ENCODE data around the gene FGF10.

The FGF10 gene

DNA sequence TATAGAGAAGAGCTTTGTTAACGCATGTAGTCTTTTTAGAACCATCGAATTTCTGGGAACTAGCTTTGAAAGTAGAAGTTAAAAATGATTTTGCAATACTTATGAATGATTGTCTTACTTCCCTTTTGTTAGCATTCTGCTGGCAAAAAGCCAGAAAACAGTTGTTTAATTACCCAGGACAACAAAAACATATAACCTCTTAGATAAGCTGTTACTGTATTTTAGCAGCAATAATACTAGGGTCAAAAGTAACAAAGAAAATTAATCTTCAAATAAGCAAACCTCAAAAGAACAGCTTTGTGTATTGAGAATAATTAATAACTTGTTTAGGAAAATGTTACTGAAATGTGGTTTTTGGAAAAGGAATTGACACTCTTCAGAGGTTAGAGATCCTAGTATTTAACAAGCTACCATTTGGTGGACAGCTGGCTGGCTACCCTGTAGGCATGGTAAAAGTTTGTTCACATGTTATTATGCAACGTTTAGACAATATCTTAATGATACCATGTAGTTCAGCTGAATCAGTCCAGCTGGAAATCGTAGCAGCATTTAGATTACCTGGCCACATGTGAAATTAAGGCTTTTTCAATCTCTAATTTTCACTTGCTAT, 3.8 kb downstream of the FGF10 start:
- TF ChIP-seq, protein P1, sequence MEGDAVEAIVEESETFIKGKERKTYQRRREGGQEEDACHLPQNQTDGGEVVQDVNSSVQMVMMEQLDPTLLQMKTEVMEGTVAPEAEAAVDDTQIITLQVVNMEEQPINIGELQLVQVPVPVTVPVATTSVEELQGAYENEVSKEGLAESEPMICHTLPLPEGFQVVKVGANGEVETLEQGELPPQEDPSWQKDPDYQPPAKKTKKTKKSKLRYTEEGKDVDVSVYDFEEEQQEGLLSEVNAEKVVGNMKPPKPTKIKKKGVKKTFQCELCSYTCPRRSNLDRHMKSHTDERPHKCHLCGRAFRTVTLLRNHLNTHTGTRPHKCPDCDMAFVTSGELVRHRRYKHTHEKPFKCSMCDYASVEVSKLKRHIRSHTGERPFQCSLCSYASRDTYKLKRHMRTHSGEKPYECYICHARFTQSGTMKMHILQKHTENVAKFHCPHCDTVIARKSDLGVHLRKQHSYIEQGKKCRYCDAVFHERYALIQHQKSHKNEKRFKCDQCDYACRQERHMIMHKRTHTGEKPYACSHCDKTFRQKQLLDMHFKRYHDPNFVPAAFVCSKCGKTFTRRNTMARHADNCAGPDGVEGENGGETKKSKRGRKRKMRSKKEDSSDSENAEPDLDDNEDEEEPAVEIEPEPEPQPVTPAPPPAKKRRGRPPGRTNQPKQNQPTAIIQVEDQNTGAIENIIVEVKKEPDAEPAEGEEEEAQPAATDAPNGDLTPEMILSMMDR (IDR thresholded peaks at IDR 0.05; ENCODE audit: borderline replicate concordance, control extremely low read depth, extremely low read depth, insufficient read depth, missing control alignments): no peak
- in situ Hi-C loops (cut with MboI; ENCODE audit: low sequenced_read_pairs, unreplicated experiment): no loop called here
- DNase-seq (ENCODE audit: low spot score): no peak

DNA sequence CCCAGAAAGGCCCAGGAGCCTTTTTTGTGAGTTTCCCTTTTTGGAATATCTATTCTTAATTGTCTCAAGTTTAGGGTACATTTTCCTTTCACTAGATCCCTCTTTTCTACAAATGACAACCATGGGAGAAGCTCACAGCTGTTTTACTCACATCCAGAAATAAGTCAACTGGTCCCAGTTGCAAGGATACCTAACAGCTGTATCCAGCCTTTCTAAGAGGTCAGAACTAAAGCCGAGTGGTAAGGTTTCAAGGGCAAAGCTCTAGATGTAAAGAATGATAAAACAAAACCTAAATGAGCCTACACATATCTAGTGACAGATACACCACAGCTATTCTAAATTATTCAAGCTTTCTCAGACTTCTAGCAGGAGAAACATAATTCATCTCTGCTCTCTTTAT, 4.4 kb downstream of the FGF10 start:
- no peak for DNase-seq (ENCODE audit: low spot score)
- in situ Hi-C loops (cut with MboI; ENCODE audit: low sequenced_read_pairs, unreplicated experiment): no loop called here
- TF ChIP-seq, protein P1 (IDR thresholded peaks at IDR 0.05; ENCODE audit: borderline replicate concordance, control extremely low read depth, extremely low read depth, insufficient read depth, missing control alignments): no peak

DNA sequence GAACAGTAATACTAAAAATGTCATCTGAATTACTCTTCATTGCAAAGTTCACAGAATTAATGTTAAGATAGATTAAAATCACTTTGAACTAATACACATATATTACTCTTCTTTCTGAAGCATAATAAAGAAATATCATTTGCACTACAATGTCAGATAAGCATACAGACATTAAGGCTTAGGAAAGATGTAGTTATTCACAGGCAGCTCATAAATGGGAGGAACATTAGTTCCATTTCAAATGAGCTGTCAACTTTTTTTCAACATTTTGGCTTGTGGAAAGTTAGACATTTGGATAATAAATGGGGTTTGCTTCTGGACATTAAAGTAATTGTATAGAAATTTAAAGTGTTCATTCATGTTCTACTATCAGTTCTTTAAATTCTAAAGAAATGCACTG, 6.3 kb downstream of the FGF10 start:
- TF ChIP-seq, protein P1 (IDR thresholded peaks at IDR 0.05; ENCODE audit: borderline replicate concordance, control extremely low read depth, extremely low read depth, insufficient read depth, missing control alignments): no peak

DNA sequence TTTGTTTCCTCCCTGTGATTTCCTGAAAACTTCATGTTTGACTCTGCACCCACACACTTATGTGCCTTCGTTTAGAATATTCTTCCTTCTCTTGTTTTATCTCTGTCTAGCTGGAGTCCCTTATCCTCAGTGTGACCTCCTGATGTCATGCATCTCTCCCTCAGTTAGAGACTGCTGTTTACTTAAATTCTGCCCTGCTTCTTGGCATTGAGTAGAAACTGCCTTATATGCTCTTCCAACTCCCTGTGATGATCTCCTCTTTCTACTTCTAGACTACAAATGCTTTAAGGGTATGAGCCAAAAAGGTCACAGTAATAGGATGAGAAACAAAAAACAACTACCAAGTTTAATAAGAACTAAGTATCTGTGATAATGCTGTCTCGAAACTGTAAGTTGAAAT, 12.2 kb downstream of the FGF10 start:
- TF ChIP-seq, protein P1 (IDR thresholded peaks at IDR 0.05; ENCODE audit: borderline replicate concordance, control extremely low read depth, extremely low read depth, insufficient read depth, missing control alignments): no peak
- DNase-seq (ENCODE audit: low spot score): no peak
- in situ Hi-C loops (cut with MboI; ENCODE audit: low sequenced_read_pairs, unreplicated experiment): no loop called here

More for the DNA sequence above, 6.3 kb downstream of the FGF10 start:
- in situ Hi-C loops (cut with MboI; ENCODE audit: low sequenced_read_pairs, unreplicated experiment): no loop called here
- no peak for DNase-seq (ENCODE audit: low spot score)

DNA sequence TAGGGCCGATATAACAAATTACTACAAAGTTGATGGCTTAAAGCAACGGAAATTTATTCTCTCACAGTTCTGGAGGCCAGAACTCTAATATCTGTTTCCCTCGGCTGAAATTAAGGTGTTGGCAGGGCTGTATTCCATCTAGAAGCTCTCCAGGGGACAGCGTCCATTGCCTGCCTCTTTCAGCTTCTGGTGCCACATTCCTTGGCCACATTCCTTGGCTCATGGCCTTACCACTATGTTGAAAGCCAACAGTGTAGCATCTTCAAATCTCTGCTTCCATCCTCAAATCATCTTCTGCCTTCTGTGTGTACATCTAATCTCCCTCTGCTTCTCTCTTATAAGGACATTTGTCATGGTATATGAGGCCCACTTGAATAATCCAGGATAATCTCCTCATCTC, 17.2 kb downstream of the FGF10 start:
- in situ Hi-C loops (cut with MboI; ENCODE audit: low sequenced_read_pairs, unreplicated experiment): no loop called here
- TF ChIP-seq, protein P1 (IDR thresholded peaks at IDR 0.05; ENCODE audit: borderline replicate concordance, control extremely low read depth, extremely low read depth, insufficient read depth, missing control alignments): no peak
- no peak for DNase-seq (ENCODE audit: low spot score)

DNA sequence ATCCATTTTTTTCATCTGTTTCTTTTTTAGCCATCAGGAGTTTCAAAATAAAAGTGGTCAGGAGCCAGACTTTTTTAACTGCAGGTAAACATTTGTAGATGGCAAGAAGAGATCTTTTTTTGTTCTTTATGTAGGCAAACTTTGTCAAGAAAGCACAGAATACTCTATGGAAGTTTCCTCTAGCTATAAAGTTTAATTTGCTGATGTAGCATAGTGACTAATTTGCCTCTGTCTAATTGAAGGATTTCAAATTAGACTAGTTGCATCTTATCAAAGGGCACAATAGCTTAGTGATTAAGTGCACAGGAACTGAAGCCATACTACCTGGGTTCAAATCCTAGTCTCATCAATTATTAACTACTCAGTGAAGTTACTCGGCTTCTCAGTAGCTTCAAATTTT, 22.0 kb downstream of the FGF10 start:
- no peak for DNase-seq (ENCODE audit: low spot score)
- in situ Hi-C loops (cut with MboI; ENCODE audit: low sequenced_read_pairs, unreplicated experiment): no loop called here
- TF ChIP-seq, protein P1 (IDR thresholded peaks at IDR 0.05; ENCODE audit: borderline replicate concordance, control extremely low read depth, extremely low read depth, insufficient read depth, missing control alignments): no peak
